Ascending aorta (tissue), 2 donors: Measurements from ENCODE around the gene CCL4. TPM values are rescaled to one million over a fixed set of nuclear protein-coding genes. Genes with fewer than 3 reads are reported as not detected.
"Not testable (repeated sequence)": the region's sequence is repeated elsewhere in the genome, so short reads cannot be mapped to it uniquely, and the experiment has no call there.

ENCODE experiments used
- DNase-seq, 2 donors: peaks; one replicate each; pipeline ENCODE4 v3.0.0-alpha.2; 2019; ENCODE audit warnings: low spot score in 2 of 2
- H3K27ac ChIP-seq, 2 donors: fragments of 200-600 bp; sonication (generic); one replicate each; pipeline ENCODE4 v1.5.1; 2016 to 2017; ENCODE audit warnings: mild to moderate bottlenecking in 1 of 2
- H3K27me3 ChIP-seq: fragments of 200-600 bp; sonication (generic); one replicate; pipeline ENCODE4 v1.5.1; 2017
- H3K36me3 ChIP-seq, 2 donors: fragments of 200-600 bp; sonication (generic); one replicate each; pipeline ENCODE4 v1.5.1; 2016
- H3K4me1 ChIP-seq, 2 donors: fragments of 200-600 bp; sonication (generic); one replicate each; pipeline ENCODE4 v1.5.1; 2016 to 2017; ENCODE audit warnings: mild to moderate bottlenecking in 1 of 2
- H3K4me3 ChIP-seq, 2 donors: fragments of 200-600 bp; sonication (generic); one replicate each; pipeline ENCODE4 v1.5.1; 2016 to 2017; ENCODE audit warnings: mild to moderate bottlenecking in 1 of 2
- H3K9me3 ChIP-seq, 2 donors: fragments of 200-600 bp; sonication (generic); one replicate each; pipeline ENCODE4 v1.5.1; 2016
- CTCF ChIP-seq, 3 experiments: fragments of 200-600 bp in 2 of 3; fragments of 450-650 bp in 1 of 3; sonication (generic) in 2 of 3; IDR thresholded peaks; one replicate each; pipeline ENCODE4 v1.5.1; 2016 to 2019; ENCODE audit warnings: antibody characterized with exemption in 3 of 3, mild to moderate bottlenecking in 1 of 3, moderate library complexity in 1 of 3
- intact Hi-C: fragments of 100-400 bp; cut with DNase I; formaldehyde crosslinking; loops from one replicate; pipeline ENCODE4 v1.15.1; 2023
- total RNA-seq: library from RNA; depleted of rRNA; stranded (reverse); fragments of >200 nt; gene quantifications from one replicate; pipeline ENCODE4 v1.1.0, GENCODE V29; 2016

Gene CCL4
- total RNA-seq, 1 donor from 2014 or later = not detected

DNA sequence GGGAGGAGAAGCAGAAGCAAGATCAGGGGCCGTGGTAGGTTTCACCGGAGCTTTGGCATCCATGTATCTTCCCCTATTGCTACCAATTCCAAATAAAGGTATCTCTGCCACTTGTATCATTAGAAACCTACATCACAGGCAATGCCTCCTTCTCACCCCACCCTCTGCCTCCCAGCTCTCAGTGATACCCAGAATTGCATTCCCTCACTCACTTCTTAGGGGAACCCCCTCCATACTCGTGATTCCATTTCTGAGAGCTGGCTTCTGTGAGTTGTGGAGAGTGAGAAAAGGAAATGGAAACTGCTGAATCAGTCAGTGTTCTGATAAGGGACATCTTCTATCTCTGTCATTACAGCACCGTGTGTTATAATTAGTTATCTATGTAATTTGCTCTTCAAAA, 11.4 kb upstream of the CCL4 start:
- Histone ChIP-seq H3K4me1 (no peaks in the 10 kb centered on the region), H3K9me3 (no peaks in the 10 kb centered on the region), H3K4me3 (no peak overlapping the region), H3K27ac (no peak overlapping the region), H3K27me3 (no peaks in the 10 kb centered on the region), H3K36me3 (no peaks in the 10 kb centered on the region)
- intact Hi-C loops = no loop called here
- no peak for DNase-seq
- no peak for TF ChIP-seq CTCF (IDR thresholded peaks at IDR 0.05)

DNA sequence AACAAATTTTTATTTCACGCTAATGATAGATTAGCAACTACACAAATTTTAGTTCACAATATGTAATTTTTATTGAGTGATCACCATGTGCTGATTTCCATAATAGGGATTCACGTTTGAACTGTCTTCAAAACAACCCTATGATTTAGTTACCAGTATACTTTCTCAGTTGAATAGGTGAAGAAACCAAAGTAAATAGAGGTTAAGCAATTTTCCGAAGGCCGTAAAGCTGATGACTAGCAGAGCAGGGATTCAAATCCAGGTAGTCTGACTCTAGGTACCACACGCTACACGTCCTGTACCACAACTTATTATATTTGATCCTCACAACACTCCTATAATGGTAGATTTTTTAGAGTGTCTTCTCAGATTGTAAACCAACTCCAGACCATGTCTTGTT, 10.9 kb upstream of the CCL4 start:
- H3K27me3 ChIP-seq, H3K36me3 ChIP-seq, intact Hi-C loops, H3K9me3 ChIP-seq, DNase-seq, H3K27ac ChIP-seq, H3K4me3 ChIP-seq, H3K4me1 ChIP-seq: not testable (repeated sequence)

DNA sequence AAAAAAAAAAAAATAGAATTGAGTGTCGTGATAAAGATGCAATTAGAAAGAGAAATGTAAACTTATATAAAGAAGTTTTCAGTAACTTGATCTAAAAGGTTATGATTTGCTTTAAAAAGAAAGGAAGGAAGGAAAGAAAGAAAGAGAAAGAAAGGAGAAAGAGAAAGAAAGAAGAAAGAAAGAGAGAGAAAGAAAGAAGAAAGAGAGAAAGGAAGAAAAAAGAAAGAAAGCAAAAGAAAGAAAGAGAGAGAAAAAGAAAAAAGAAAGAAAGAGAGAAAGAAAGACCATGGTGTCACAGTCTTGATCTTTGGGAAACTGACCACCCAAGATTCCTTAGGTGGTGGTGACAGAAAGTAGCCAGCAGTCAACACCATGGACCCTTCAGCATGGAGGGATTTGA, 9.4 kb upstream of the CCL4 start:
- DNase-seq = no peak
- no peaks in the 10 kb centered on the region for H3K36me3 ChIP-seq
- no peak overlapping the region for H3K27ac ChIP-seq
- intact Hi-C loops = no loop called here
- H3K27me3 ChIP-seq = no peaks in the 10 kb centered on the region
- no peak overlapping the region for H3K4me3 ChIP-seq
- no peaks in the 10 kb centered on the region for H3K4me1 ChIP-seq
- no peak for TF ChIP-seq CTCF (IDR thresholded peaks at IDR 0.05)
- no peaks in the 10 kb centered on the region for H3K9me3 ChIP-seq

DNA sequence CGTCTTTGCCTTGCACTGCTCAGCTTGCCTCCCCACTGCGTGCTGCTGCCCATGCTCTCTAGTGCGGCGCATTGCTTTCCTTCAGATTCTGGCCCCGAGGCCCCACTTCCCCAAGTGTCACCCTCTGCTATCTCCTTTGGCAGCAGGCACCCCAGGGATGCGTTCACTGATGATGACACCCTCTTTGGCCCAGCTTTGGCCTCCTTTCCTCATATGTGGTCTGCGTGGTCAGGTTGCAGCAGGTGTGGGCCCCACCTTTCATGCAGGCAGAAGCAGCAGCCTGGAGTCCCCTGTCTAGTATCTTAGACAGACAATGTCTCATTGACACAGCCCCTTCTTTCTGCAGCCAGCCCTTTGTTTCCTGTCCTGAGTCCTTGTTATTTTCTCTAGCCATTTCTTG, 8.9 kb upstream of the CCL4 start:
- H3K9me3 ChIP-seq = no peaks in the 10 kb centered on the region
- no peaks in the 10 kb centered on the region for H3K4me1 ChIP-seq
- no peaks in the 10 kb centered on the region for H3K27me3 ChIP-seq
- no peak overlapping the region for H3K4me3 ChIP-seq
- H3K27ac ChIP-seq = no peak overlapping the region
- H3K36me3 ChIP-seq = no peaks in the 10 kb centered on the region
- TF ChIP-seq CTCF (IDR thresholded peaks at IDR 0.05) = no peak
- no peak for DNase-seq
- intact Hi-C loops = no loop called here

- H3K4me1 ChIP-seq = no peaks in the 10 kb centered on the region
- H3K27me3 ChIP-seq = no peaks in the 10 kb centered on the region
- no peak overlapping the region for H3K4me3 ChIP-seq
- H3K9me3 ChIP-seq = no peaks in the 10 kb centered on the region
- no peak for DNase-seq
- H3K36me3 ChIP-seq = no peaks in the 10 kb centered on the region
- no peak for TF ChIP-seq CTCF (IDR thresholded peaks at IDR 0.05)
- intact Hi-C loops = no loop called here
- no peak overlapping the region for H3K27ac ChIP-seq
Measured at GRCh38 chr17:36095992-36096391, 7.6 kb upstream of the CCL4 start.

- H3K9me3 ChIP-seq, H3K27me3 ChIP-seq, H3K4me1 ChIP-seq, H3K4me3 ChIP-seq, H3K27ac ChIP-seq, DNase-seq, H3K36me3 ChIP-seq, intact Hi-C loops: not testable (repeated sequence)
Measured at GRCh38 chr17:36099004-36099403, 4.6 kb upstream of the CCL4 start.

DNA sequence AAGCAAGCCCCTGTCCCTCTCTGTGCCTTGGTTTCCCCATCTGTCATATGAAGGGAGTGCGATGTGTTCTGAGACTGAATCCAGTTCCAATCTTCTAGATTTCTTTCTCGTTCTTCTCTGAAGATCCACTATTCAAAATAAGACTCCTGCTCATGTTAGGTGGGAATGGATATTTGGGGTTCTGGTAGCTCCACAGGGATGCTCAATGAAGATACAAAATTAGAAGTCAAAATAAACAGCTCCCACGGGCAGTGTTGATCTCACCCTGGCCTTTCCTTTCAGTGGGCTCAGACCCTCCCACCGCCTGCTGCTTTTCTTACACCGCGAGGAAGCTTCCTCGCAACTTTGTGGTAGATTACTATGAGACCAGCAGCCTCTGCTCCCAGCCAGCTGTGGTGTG, 619 bp downstream of the CCL4 start:
- H3K36me3 ChIP-seq, H3K27ac ChIP-seq, H3K4me3 ChIP-seq, intact Hi-C loops, H3K9me3 ChIP-seq, H3K4me1 ChIP-seq, H3K27me3 ChIP-seq, DNase-seq: not testable (repeated sequence)
